B cell (primary cell): Measurements from ENCODE around the gene PSMG2.

Experiments used
- EZH2 ChIP-seq: IDR thresholded peaks from 2 replicates; pipeline ENCODE4 v1.6.1; 2012; ENCODE audit warnings: borderline replicate concordance, low read depth, mild to moderate bottlenecking, moderate library complexity, low read length; ENCODE audit not compliant: insufficient read depth, poor library complexity, severe bottlenecking
- TF ChIP-seq, protein P1 (sequence below): fragments of 200-600 bp; IDR thresholded peaks from one replicate; pipeline ENCODE4 v1.8.0; 2022; ENCODE audit warnings: antibody characterized with exemption, mild to moderate bottlenecking

DNA sequence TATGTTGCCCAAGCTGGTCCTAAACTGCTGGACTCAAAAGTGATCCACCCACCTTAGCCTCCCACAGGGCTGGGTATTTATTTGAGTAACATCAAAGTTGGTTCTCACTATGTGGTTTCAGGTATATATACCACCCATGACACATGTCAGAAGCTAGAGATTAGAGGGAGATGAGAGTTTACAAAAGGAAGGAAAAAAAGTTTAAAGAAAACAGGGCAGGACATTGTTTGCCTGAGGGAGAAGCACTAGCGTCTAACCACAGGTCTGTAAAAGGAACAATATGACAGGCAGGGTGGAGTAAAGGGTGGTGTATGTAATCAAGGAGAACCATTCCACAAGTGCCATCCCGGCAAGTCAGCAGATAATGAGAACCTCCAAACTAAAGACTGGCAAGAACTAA lies 8.8 kb upstream of the PSMG2 start:
- TF ChIP-seq, protein P1, sequence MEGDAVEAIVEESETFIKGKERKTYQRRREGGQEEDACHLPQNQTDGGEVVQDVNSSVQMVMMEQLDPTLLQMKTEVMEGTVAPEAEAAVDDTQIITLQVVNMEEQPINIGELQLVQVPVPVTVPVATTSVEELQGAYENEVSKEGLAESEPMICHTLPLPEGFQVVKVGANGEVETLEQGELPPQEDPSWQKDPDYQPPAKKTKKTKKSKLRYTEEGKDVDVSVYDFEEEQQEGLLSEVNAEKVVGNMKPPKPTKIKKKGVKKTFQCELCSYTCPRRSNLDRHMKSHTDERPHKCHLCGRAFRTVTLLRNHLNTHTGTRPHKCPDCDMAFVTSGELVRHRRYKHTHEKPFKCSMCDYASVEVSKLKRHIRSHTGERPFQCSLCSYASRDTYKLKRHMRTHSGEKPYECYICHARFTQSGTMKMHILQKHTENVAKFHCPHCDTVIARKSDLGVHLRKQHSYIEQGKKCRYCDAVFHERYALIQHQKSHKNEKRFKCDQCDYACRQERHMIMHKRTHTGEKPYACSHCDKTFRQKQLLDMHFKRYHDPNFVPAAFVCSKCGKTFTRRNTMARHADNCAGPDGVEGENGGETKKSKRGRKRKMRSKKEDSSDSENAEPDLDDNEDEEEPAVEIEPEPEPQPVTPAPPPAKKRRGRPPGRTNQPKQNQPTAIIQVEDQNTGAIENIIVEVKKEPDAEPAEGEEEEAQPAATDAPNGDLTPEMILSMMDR, result no peak
- TF ChIP-seq EZH2, result no peak
